ENCODE results near the gene CR1. TPM values are rescaled to one million over a fixed set of nuclear protein-coding genes. Genes with fewer than 3 reads are reported as not detected.
A peak's percentile ranks its signal among the peaks of the same experiment; 100 is the strongest.

Gene CR1
- total and polyA plus RNA-seq, 9 of the 15 experiments (the other 6 are each of a cell fraction or from before 2014, with no cell fraction given) = 0.07 to 0.47 (median 0.18) TPM

GRCh38 chr1:207499573-207499972 is 3.6 kb downstream of the CR1 start (continued):
- peak; percentile 54 for TF ChIP-seq PRDM10 (IDR thresholded peaks at IDR 0.05; ENCODE audit: partially characterized antibody)
- TF ChIP-seq CREB3L1 (IDR thresholded peaks at IDR 0.05; ENCODE audit: borderline replicate concordance, low read depth) = no peak
- TF ChIP-seq CC2D1A (IDR thresholded peaks at IDR 0.05) = peak; percentile 67; the same call in 1 of the 2 replicates
- peak; percentile 37; the same call in 1 of the 2 replicates for TF ChIP-seq SPI1 (IDR thresholded peaks at IDR 0.05; ENCODE audit: borderline replicate concordance, low read depth, low read length)
- TF ChIP-seq CBX3 (IDR thresholded peaks at IDR 0.05; ENCODE audit: borderline replicate concordance in 1 of 2, low read length in 2 of 2) = 0 out of 3 replicates have a peak, but pooled peaks of 1 of the 2 experiments have one; percentile 13
- 0 out of 4 replicates have a peak, but pooled peaks of 1 of the 2 experiments have one; percentile 41 for TF ChIP-seq TBL1XR1 (IDR thresholded peaks at IDR 0.05; ENCODE audit: low read length in 2 of 2)
